CD4-positive, CD25-positive, alpha-beta regulatory T cell (primary cell): ENCODE measurements around the gene PMVK. TPM values are rescaled to one million over a fixed set of nuclear protein-coding genes. Genes with fewer than 3 reads are reported as not detected.

ENCODE experiments used
- ATAC-seq, 2 donors: fragments of 150-1000 bp; cut with Tn5 transposase; one replicate each; pipeline ENCODE4 v1.10.0; 2021; ENCODE audit warnings: low read depth in 2 of 2, moderate number of reproducible peaks in 2 of 2, moderate library complexity in 1 of 2
- DNase-seq, 3 donors: peaks; one replicate each; pipeline versions ENCODE4 v3.0.0 to v3.0.0-alpha.2; 2012 to 2022; ENCODE audit warnings: mixed read lengths in 1 of 3
- H3K27ac ChIP-seq: one replicate; pipeline ENCODE4 v1.7.0; 2013; ENCODE audit warnings: mild to moderate bottlenecking, low read length; ENCODE audit not compliant: insufficient read depth, poor library complexity, severe bottlenecking
- H3K27me3 ChIP-seq: one replicate; pipeline ENCODE4 v1.7.0; 2013; ENCODE audit warnings: low read length; ENCODE audit not compliant: control insufficient read depth, insufficient read depth
- H3K36me3 ChIP-seq: one replicate; pipeline ENCODE4 v1.7.0; 2013; ENCODE audit warnings: mild to moderate bottlenecking, low read length, moderate library complexity; ENCODE audit not compliant: control insufficient read depth, insufficient read depth
- H3K4me1 ChIP-seq: 2 replicates; pipeline ENCODE4 v1.7.0; 2013; ENCODE audit warnings: mild to moderate bottlenecking, low read length; ENCODE audit not compliant: insufficient read depth, control insufficient read depth, poor library complexity, severe bottlenecking
- H3K4me3 ChIP-seq: one replicate; pipeline ENCODE4 v1.7.0; 2013; ENCODE audit warnings: low read depth, mild to moderate bottlenecking, low read length, moderate library complexity
- H3K9me3 ChIP-seq, 2 experiments: 1 replicate in 1 of 2; 2 replicates in 1 of 2; pipeline ENCODE4 v1.7.0; 2013; ENCODE audit warnings: low read length in 2 of 2, mild to moderate bottlenecking in 1 of 2, moderate library complexity in 1 of 2; ENCODE audit not compliant: control insufficient read depth in 2 of 2
- H3K27ac Mint-ChIP-seq, 3 donors: one replicate each; pipeline ENCODE4 v1.8.0; 2020 to 2022; ENCODE audit warnings: mild to moderate bottlenecking in 3 of 3, mixed read lengths in 3 of 3, moderate library complexity in 2 of 3
- H3K27me3 Mint-ChIP-seq: one replicate; pipeline ENCODE4 v1.8.0; 2022; ENCODE audit warnings: mild to moderate bottlenecking, mixed read lengths
- H3K36me3 Mint-ChIP-seq: one replicate; pipeline ENCODE4 v1.8.0; 2020; ENCODE audit warnings: mixed read lengths
- H3K4me1 Mint-ChIP-seq, 4 donors: one replicate each; pipeline ENCODE4 v1.8.0; 2020 to 2022; ENCODE audit warnings: mixed read lengths in 4 of 4, mild to moderate bottlenecking in 1 of 4
- H3K4me3 Mint-ChIP-seq, 4 donors: one replicate each; pipeline ENCODE4 v1.8.0; 2020 to 2022; ENCODE audit warnings: mild to moderate bottlenecking in 4 of 4, mixed read lengths in 4 of 4, moderate library complexity in 3 of 4
- H3K9me3 Mint-ChIP-seq, 7 donors: one replicate each; pipeline ENCODE4 v1.8.0; 2020 to 2022; ENCODE audit warnings: mixed read lengths in 7 of 7, mild to moderate bottlenecking in 3 of 7, moderate library complexity in 2 of 7
- polyA plus RNA-seq, 4 donors: library from polyadenylated mRNA; unstranded; fragments of 300-500 nt; fragmentation: Illumina TruSeq; gene quantifications; one replicate each; pipeline ENCODE4 v1.2.3, GENCODE V29; 2021
- total RNA-seq: library from RNA; stranded (reverse); gene quantifications from one replicate; pipeline ENCODE4 v1.2.3, GENCODE V29; 2022

Gene PMVK
- total and polyA plus RNA-seq, 5 donors from 2014 or later, result 19.1 to 76.9 (median 56.7) TPM

GRCh38 chr1:154925335-154926170 is 11.0 kb downstream of the PMVK start:
- H3K36me3 ChIP-seq, result peaks cover 61% of the 10 kb centered on the region
- no peak overlapping the region for H3K4me3 ChIP-seq
- no peaks in the 10 kb centered on the region for H3K27me3 ChIP-seq
- peaks cover 3% of the 10 kb centered on the region for H3K4me1 ChIP-seq
- no peaks in the 10 kb centered on the region for H3K9me3 Mint-ChIP-seq
- peaks cover 0 to 14% (median 5%) of the 10 kb centered on the region in 4 donors for H3K4me1 Mint-ChIP-seq
- H3K27ac Mint-ChIP-seq, result peak overlapping the region in 2 of 3 donors; percentile 47 to 77
- H3K4me3 Mint-ChIP-seq, result no peak overlapping the region
- no peaks in the 10 kb centered on the region for H3K9me3 ChIP-seq
- ATAC-seq (no peak), DNase-seq (no peak)
- peaks cover 45% of the 10 kb centered on the region for H3K36me3 Mint-ChIP-seq
- H3K27ac ChIP-seq, result no peak overlapping the region
- no peaks in the 10 kb centered on the region for H3K27me3 Mint-ChIP-seq

GRCh38 chr1:154923695-154924094 is 12.8 kb downstream of the PMVK start:
- no peak overlapping the region for H3K4me3 ChIP-seq
- H3K4me1 ChIP-seq, result peaks cover 3% of the 10 kb centered on the region
- Mint-ChIP-seq H3K4me1 (peaks cover 0 to 14% (median 5%) of the 10 kb centered on the region in 4 donors), H3K36me3 (peaks cover 37% of the 10 kb centered on the region), H3K27me3 (no peaks in the 10 kb centered on the region), H3K4me3 (no peak overlapping the region), H3K9me3 (no peaks in the 10 kb centered on the region), H3K27ac (peak overlapping the region in 2 of 3 donors; percentile 28 to 60)
- no peaks in the 10 kb centered on the region for H3K9me3 ChIP-seq
- DNase-seq (no peak), ATAC-seq (no peak)
- peaks cover 49% of the 10 kb centered on the region for H3K36me3 ChIP-seq
- H3K27ac ChIP-seq, result no peak overlapping the region
- no peaks in the 10 kb centered on the region for H3K27me3 ChIP-seq

DNA sequence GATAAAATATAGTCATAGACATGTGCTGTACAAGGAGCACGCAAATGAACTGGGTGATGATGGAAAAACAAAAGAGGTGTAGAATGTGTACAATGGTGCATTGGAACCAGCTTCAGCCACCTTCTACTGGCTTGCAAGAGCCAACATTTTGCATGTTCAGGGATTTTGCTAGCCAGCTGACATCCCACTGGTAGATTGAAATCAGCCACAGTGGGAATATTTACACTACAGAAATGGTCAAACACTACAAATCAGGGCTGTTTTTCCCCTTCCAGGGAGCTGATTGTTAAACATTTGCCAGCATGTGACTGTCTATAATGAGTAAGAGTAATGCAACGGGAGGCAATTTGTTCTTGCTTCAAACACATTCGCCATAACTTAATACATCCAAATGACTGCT is 23.2 kb downstream of the PMVK start:
- Histone ChIP-seq H3K27me3 (no peaks in the 10 kb centered on the region), H3K27ac (no peak overlapping the region), H3K36me3 (no peaks in the 10 kb centered on the region), H3K4me1 (no peaks in the 10 kb centered on the region), H3K9me3 (no peaks in the 10 kb centered on the region), H3K4me3 (no peak overlapping the region)
- ATAC-seq, result no peak
- Mint-ChIP-seq H3K27ac (peak overlapping the region in 1 of 3 donors; percentile 86), H3K4me1 (no peaks in the 10 kb centered on the region), H3K27me3 (no peaks in the 10 kb centered on the region), H3K4me3 (no peak overlapping the region), H3K36me3 (peaks cover 13% of the 10 kb centered on the region), H3K9me3 (peaks cover 0 to 1% (median 0%) of the 10 kb centered on the region in 7 donors)
- no peak for DNase-seq

DNA sequence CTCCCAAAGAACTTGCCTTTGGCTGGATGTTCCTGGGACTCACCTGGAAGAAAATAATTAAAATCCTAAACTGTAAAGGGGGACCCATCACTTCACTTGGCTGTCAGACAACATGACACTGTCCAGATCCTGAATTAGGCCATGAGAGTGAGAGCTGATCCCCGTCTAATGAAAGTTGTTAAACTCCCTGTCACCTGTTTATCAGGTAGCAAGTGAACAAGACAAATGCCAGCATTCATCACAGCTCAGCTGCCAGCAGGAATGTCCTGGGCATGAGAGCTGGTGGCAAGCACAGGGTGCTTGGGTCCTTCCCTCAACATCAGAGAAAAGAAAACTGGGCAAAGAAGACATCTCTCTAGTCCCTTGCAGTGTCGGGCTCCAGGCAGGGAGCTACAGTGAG is 23.8 kb downstream of the PMVK start:
- no peaks in the 10 kb centered on the region for H3K27me3 ChIP-seq
- no peaks in the 10 kb centered on the region for H3K9me3 ChIP-seq
- DNase-seq (no peak), ATAC-seq (no peak)
- no peak overlapping the region for H3K4me3 ChIP-seq
- Mint-ChIP-seq H3K36me3 (peaks cover 13% of the 10 kb centered on the region), H3K4me1 (no peaks in the 10 kb centered on the region), H3K4me3 (no peak overlapping the region), H3K9me3 (peaks cover 0 to 1% (median 0%) of the 10 kb centered on the region in 7 donors), H3K27me3 (no peaks in the 10 kb centered on the region), H3K27ac (peak overlapping the region in 1 of 3 donors; percentile 86)
- H3K4me1 ChIP-seq, result no peaks in the 10 kb centered on the region
- no peaks in the 10 kb centered on the region for H3K36me3 ChIP-seq
- no peak overlapping the region for H3K27ac ChIP-seq

- H3K27ac Mint-ChIP-seq, result no peak overlapping the region
- no peaks in the 10 kb centered on the region for H3K27me3 Mint-ChIP-seq
- no peaks in the 10 kb centered on the region for H3K4me1 Mint-ChIP-seq
- peaks cover 12% of the 10 kb centered on the region for H3K36me3 Mint-ChIP-seq
- DNase-seq (no peak), ATAC-seq (no peak)
- Histone ChIP-seq H3K4me1 (no peaks in the 10 kb centered on the region), H3K9me3 (no peaks in the 10 kb centered on the region), H3K36me3 (no peaks in the 10 kb centered on the region), H3K27ac (no peak overlapping the region), H3K4me3 (no peak overlapping the region), H3K27me3 (no peaks in the 10 kb centered on the region)
- H3K9me3 Mint-ChIP-seq, result peaks cover 0 to 1% (median 0%) of the 10 kb centered on the region in 7 donors
- H3K4me3 Mint-ChIP-seq, result no peak overlapping the region
Observed at GRCh38 chr1:154911691-154912550, 24.6 kb downstream of the PMVK start.

GRCh38 chr1:154910851-154911250 is 25.7 kb downstream of the PMVK start:
- peaks cover 6% of the 10 kb centered on the region for H3K36me3 Mint-ChIP-seq
- Histone ChIP-seq H3K27me3 (no peaks in the 10 kb centered on the region), H3K4me1 (no peaks in the 10 kb centered on the region), H3K4me3 (no peak overlapping the region), H3K27ac (no peak overlapping the region), H3K36me3 (no peaks in the 10 kb centered on the region), H3K9me3 (no peaks in the 10 kb centered on the region)
- H3K9me3 Mint-ChIP-seq, result peaks cover 0 to 1% (median 0%) of the 10 kb centered on the region in 7 donors
- H3K4me3 Mint-ChIP-seq, result no peak overlapping the region
- H3K27ac Mint-ChIP-seq, result no peak overlapping the region
- DNase-seq (no peak), ATAC-seq (no peak)
- H3K4me1 Mint-ChIP-seq, result no peaks in the 10 kb centered on the region
- H3K27me3 Mint-ChIP-seq, result no peaks in the 10 kb centered on the region

DNA sequence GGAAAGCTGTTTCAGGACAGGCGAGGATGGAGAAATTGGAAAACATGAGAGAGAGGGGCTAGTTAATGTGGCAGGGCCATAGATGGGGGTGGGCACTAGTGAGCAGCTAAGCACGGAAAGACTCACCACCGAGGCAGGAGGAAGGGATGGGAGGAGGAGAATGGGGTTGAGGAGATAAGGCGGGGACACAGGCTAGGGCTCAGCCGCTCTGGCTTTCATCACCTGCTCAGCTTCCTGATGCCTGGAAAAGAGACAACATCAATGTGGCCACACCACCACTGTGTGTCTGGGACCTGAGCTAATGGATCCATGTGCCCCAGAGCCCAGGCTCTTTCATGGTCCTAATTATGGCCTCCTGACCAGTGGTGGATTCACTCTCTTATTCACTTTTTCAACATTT is 27.6 kb downstream of the PMVK start:
- Mint-ChIP-seq H3K4me1 (no peaks in the 10 kb centered on the region), H3K27me3 (no peaks in the 10 kb centered on the region), H3K36me3 (peaks cover 6% of the 10 kb centered on the region), H3K4me3 (no peak overlapping the region), H3K9me3 (no peaks in the 10 kb centered on the region), H3K27ac (no peak overlapping the region)
- Histone ChIP-seq H3K36me3 (no peaks in the 10 kb centered on the region), H3K4me1 (no peaks in the 10 kb centered on the region), H3K27ac (no peak overlapping the region), H3K4me3 (no peak overlapping the region), H3K9me3 (no peaks in the 10 kb centered on the region), H3K27me3 (no peaks in the 10 kb centered on the region)
- ATAC-seq, result no peak
- no peak for DNase-seq
